CD14-positive monocyte (primary cell): ENCODE results near the gene RNF111. TPM values are rescaled to one million over a fixed set of nuclear protein-coding genes. Genes with fewer than 3 reads are reported as not detected.

Experiments used
- DNase-seq, 3 donors: peaks; one replicate each; pipeline ENCODE4 v3.0.0-alpha.2; 2011 to 2022
- H2AFZ ChIP-seq: 2 replicates; pipeline ENCODE4 v1.6.0; 2012; ENCODE audit warnings: mild to moderate bottlenecking, low read depth, low read length, inconsistent platforms; ENCODE audit not compliant: insufficient read depth, poor library complexity, severe bottlenecking
- H3K27ac ChIP-seq, 2 donors: 1 replicate in 1 of 2; 2 replicates in 1 of 2; pipeline ENCODE4 v1.5.1; 2012 to 2013; ENCODE audit warnings: low read length in 2 of 2, control low read depth in 1 of 2, inconsistent platforms in 1 of 2, low read depth in 1 of 2, mild to moderate bottlenecking in 1 of 2
- H3K27me3 ChIP-seq, 2 donors: one replicate each; pipeline versions ENCODE4 v1.6.0 to v1.6.1; 2011 to 2013; ENCODE audit warnings: low read length in 2 of 2; ENCODE audit not compliant: control insufficient read depth in 2 of 2, insufficient read depth in 2 of 2
- H3K36me3 ChIP-seq, 2 donors: replicated peaks in 1 of 2; 1 replicate in 1 of 2; 2 replicates in 1 of 2; pipeline versions ENCODE4 v1.5.1 to v1.6.1; 2012 to 2013; ENCODE audit warnings: low read length in 2 of 2, control low read depth in 1 of 2, inconsistent platforms in 1 of 2, mild to moderate bottlenecking in 1 of 2; ENCODE audit not compliant: insufficient read depth in 2 of 2, control insufficient read depth in 1 of 2
- H3K4me1 ChIP-seq, 2 donors: 1 replicate in 1 of 2; 2 replicates in 1 of 2; pipeline versions ENCODE4 v1.5.1 to v1.6.1; 2012 to 2013; ENCODE audit warnings: low read length in 2 of 2, control low read depth in 1 of 2, inconsistent platforms in 1 of 2, mild to moderate bottlenecking in 1 of 2, moderate library complexity in 1 of 2; ENCODE audit not compliant: insufficient read depth in 2 of 2, control insufficient read depth in 1 of 2
- H3K4me2 ChIP-seq: replicated peaks from 2 replicates; pipeline ENCODE3; 2012; ENCODE audit warnings: low read length, moderate library complexity, mild to moderate bottlenecking; ENCODE audit not compliant: poor library complexity, severe bottlenecking; ENCODE audit errors: extremely low read depth
- H3K4me3 ChIP-seq, 3 experiments: fragments of 200-600 bp in 1 of 3; sonication (generic) in 1 of 3; replicated peaks in 1 of 3; 1 replicate in 2 of 3; 2 replicates in 1 of 3; pipeline ENCODE4 v1.5.1; 2011 to 2013; ENCODE audit warnings: low read length in 3 of 3, mild to moderate bottlenecking in 3 of 3, control low read depth in 2 of 3, low read depth in 2 of 3, inconsistent platforms in 1 of 3, moderate library complexity in 1 of 3
- H3K79me2 ChIP-seq: 2 replicates; pipeline ENCODE4 v1.6.0; 2012; ENCODE audit warnings: mild to moderate bottlenecking, control low read depth, inconsistent platforms, low read length, moderate library complexity; ENCODE audit not compliant: insufficient read depth
- H3K9ac ChIP-seq: 2 replicates; pipeline ENCODE4 v1.6.0; 2017; ENCODE audit warnings: low read length, mild to moderate bottlenecking; ENCODE audit not compliant: insufficient read depth, poor library complexity, severe bottlenecking
- H3K9me3 ChIP-seq, 2 donors: replicated peaks in 1 of 2; 1 replicate in 1 of 2; 2 replicates in 1 of 2; pipeline versions ENCODE4 v1.5.1 to v1.6.1; 2012 to 2013; ENCODE audit warnings: low read length in 2 of 2, control low read depth in 1 of 2; ENCODE audit not compliant: control insufficient read depth in 1 of 2, insufficient read depth in 1 of 2
- H4K20me1 ChIP-seq: 2 replicates; pipeline ENCODE4 v1.6.0; 2012; ENCODE audit warnings: mild to moderate bottlenecking, low read length, control low read depth, moderate library complexity; ENCODE audit not compliant: insufficient read depth
- H3K27ac Mint-ChIP-seq, 7 donors: one replicate each; pipeline ENCODE4 v1.8.0; 2020; ENCODE audit warnings: mild to moderate bottlenecking in 7 of 7, mixed read lengths in 7 of 7, moderate library complexity in 6 of 7, inconsistent platforms in 2 of 7
- H3K27me3 Mint-ChIP-seq, 3 donors: one replicate each; pipeline ENCODE4 v1.8.0; 2021 to 2022; ENCODE audit warnings: low read depth in 3 of 3, mild to moderate bottlenecking in 3 of 3, mixed read lengths in 3 of 3, moderate library complexity in 3 of 3, inconsistent platforms in 1 of 3
- H3K36me3 Mint-ChIP-seq, 2 donors: one replicate each; pipeline ENCODE4 v1.8.0; 2020; ENCODE audit warnings: mixed read lengths in 2 of 2, inconsistent platforms in 1 of 2, mild to moderate bottlenecking in 1 of 2
- H3K4me1 Mint-ChIP-seq: one replicate; pipeline ENCODE4 v1.8.0; 2020; ENCODE audit warnings: mild to moderate bottlenecking, mixed read lengths
- H3K4me3 Mint-ChIP-seq, 2 donors: one replicate each; pipeline ENCODE4 v1.8.0; 2020; ENCODE audit warnings: mild to moderate bottlenecking in 2 of 2, mixed read lengths in 2 of 2, moderate library complexity in 1 of 2
- H3K9me3 Mint-ChIP-seq, 7 donors: one replicate each; pipeline ENCODE4 v1.8.0; 2020 to 2022; ENCODE audit warnings: mixed read lengths in 7 of 7, mild to moderate bottlenecking in 6 of 7, moderate library complexity in 6 of 7, inconsistent platforms in 2 of 7
- CTCF ChIP-seq: fragments of 200-600 bp; IDR thresholded peaks from one replicate; pipeline ENCODE4 v1.8.0; 2022; ENCODE audit warnings: antibody characterized with exemption, mild to moderate bottlenecking
- WGBS: methylation state at CpG from one replicate; pipeline ENCODE4 v1.1.5; 2013; ENCODE audit warnings: missing lambda C conversion rate; ENCODE audit not compliant: insufficient coverage; 5-methylcytosine and 5-hydroxymethylcytosine counted together
- intact Hi-C, 2 donors: fragments of 100-400 bp; cut with micrococcal nuclease; formaldehyde crosslinking; loops; one replicate each; pipeline versions ENCODE4 v1.15.0 to v1.15.1; 2023
- polyA plus RNA-seq, 3 donors: library from polyadenylated mRNA; depleted of rRNA in 1 of 3; unstranded in 2 of 3; stranded (reverse) in 1 of 3; fragments of 300-500 nt in 2 of 3; fragments of >200 nt in 1 of 3; fragmentation: Illumina TruSeq in 2 of 3; gene quantifications; 1 replicate in 2 of 3; 2 replicates in 1 of 3; pipeline ENCODE4 v1.2.3, GENCODE V29; 2012 to 2021

The RNF111 gene
- polyA plus RNA-seq, 3 donors: 10.2 to 28.0 (median 18.2) TPM

DNA sequence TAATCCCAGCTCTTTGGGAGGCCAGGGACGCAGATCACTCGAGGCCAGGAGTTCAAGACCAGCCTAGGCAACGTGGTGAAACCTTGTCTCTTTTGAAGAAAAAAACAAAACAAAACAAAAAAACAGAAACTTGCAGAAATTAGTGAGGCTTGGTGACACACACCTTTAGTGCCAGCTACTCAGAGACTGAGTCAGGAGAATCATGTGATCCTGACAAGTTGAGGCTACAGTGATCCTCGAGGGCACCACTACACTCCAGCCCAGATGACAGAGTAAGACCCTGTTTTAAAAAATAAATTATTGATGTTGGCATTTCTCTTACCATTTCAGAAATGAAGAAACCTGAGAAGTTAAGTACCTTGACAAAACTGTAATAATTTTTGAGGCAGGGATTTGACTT is 72.9 kb downstream of the RNF111 start:
- Histone ChIP-seq H3K36me3 (peaks cover 91 to 99% of the 10 kb centered on the region in 2 donors), H3K4me3 (no peak overlapping the region), H3K4me2 (no peak overlapping the region), H3K9me3 (no peaks in the 10 kb centered on the region), H3K27ac (no peak overlapping the region), H2AFZ (no peak overlapping the region), H3K9ac (no peak overlapping the region), H3K79me2 (peaks cover 6% of the 10 kb centered on the region), H3K27me3 (no peaks in the 10 kb centered on the region), H4K20me1 (peaks cover 80% of the 10 kb centered on the region), H3K4me1 (no peaks in the 10 kb centered on the region)
- peak overlapping the region in 1 of 7 donors; percentile 69 for H3K27ac Mint-ChIP-seq
- H3K27me3 Mint-ChIP-seq: no peaks in the 10 kb centered on the region
- no peak for DNase-seq
- H3K36me3 Mint-ChIP-seq: peaks cover 79 to 96% of the 10 kb centered on the region in 2 donors
- H3K4me1 Mint-ChIP-seq: peaks cover 8% of the 10 kb centered on the region
- no peaks in the 10 kb centered on the region for H3K9me3 Mint-ChIP-seq
- TF ChIP-seq CTCF: no peak
- intact Hi-C loops: no loop called here
- H3K4me3 Mint-ChIP-seq: no peak overlapping the region
- WGBS: no CpG with 5 or more reads among the region's 4 CpGs

- Mint-ChIP-seq H3K9me3 (no peaks in the 10 kb centered on the region), H3K36me3 (peaks cover 82 to 98% of the 10 kb centered on the region in 2 donors), H3K4me3 (no peak overlapping the region), H3K27me3 (no peaks in the 10 kb centered on the region), H3K4me1 (peaks cover 8% of the 10 kb centered on the region), H3K27ac (peak overlapping the region in 1 of 7 donors; percentile 46)
- H3K27ac ChIP-seq: peak overlapping the region in 1 of 2 donors; percentile 57
- H3K4me2 ChIP-seq: no peak overlapping the region
- 33% methylated on average over 1 of the region's 4 CpGs for WGBS
- no peak overlapping the region for H3K9ac ChIP-seq
- H3K79me2 ChIP-seq: peaks cover 6% of the 10 kb centered on the region
- peaks cover 68% of the 10 kb centered on the region for H4K20me1 ChIP-seq
- H3K4me1 ChIP-seq: no peaks in the 10 kb centered on the region
- H2AFZ ChIP-seq: no peak overlapping the region
- DNase-seq: no peak
- H3K4me3 ChIP-seq: no peak overlapping the region
- no peaks in the 10 kb centered on the region for H3K27me3 ChIP-seq
- no peak for TF ChIP-seq CTCF
- H3K9me3 ChIP-seq: no peaks in the 10 kb centered on the region
- intact Hi-C loops: no loop called here
- peaks cover 90 to 99% of the 10 kb centered on the region in 2 donors for H3K36me3 ChIP-seq
Observed at GRCh38 chr15:59063042-59063441, 75.6 kb downstream of the RNF111 start.
